HG02623 (cell line): ENCODE results near the gene OPCML.
"Not testable (repeated sequence)": the region's sequence is repeated elsewhere in the genome, so short reads cannot be mapped to it uniquely, and the experiment has no call there.

ENCODE experiments used
- ATAC-seq: cut with Tn5 transposase; IDR thresholded peaks from one replicate; pipeline ENCODE4 v1.9.1; 2021; ENCODE audit warnings: moderate library complexity; ENCODE audit not compliant: unreplicated experiment

OPCML gene

GRCh38 chr11:132430429-132431062, 1101.8 kb downstream of the OPCML start:
- ATAC-seq: no peak

GRCh38 chr11:132429685-132430084, 1102.6 kb downstream of the OPCML start:
- no peak for ATAC-seq

DNA sequence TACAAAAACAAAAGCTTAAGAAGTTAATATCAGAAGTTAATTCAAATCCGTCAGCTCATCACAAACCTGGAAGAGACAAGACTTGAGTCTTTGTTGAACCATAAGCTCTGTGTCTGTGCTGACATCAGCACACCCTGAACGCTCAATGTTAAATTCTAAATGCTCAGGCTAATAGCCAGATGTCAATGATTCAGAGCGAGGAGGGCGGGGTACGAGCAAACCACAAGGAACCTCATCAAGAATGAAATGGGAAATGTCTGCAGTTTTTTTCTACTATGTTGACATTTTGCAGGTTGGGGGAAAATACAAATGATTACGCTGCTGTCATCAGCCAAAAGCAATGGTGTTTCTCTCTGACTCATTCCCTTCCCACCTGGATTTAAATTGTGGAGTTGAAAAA, 1104.7 kb downstream of the OPCML start:
- no peak for ATAC-seq

GRCh38 chr11:132424433-132424832, 1107.9 kb downstream of the OPCML start:
- ATAC-seq: no peak

- no peak for ATAC-seq
Measured at GRCh38 chr11:132423266-132423665, 1109.0 kb downstream of the OPCML start.

DNA sequence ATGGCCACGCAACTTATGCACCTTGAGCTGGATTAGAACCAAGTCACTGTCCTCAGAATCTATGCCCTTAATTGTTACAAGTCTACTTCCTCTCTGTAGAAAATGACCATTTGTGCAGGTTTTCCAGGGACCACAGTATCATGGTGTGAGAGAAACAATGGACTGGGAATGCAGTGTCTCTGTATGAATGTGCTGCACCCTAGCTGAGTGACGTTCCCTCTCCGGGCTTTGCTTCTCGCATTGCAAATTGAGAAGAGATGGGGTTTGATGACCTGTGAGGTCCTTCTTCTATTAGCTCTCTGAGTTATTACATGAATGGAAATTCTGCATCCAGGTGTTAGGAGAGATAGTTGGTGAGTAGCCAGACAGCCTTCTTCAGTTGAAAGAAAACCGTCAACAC, 1109.6 kb downstream of the OPCML start:
- ATAC-seq: no peak

DNA sequence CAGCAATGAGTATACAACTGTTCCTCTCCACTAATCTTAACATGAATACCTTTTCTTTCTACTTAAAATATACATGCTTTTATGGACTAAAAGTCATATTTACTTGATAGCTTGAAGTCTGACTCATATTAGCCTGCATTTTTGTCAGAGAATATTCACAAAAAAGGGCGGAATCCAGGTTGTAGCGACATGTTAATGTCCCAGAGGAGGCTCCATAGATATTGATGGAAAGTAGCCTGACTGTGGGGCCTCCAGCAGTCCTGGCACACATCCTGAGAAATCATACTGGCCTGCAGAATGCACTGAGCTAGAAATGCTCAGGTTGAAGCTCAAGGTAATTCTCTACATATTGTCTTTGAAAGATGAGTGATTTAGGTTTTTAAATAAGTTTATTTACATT, 1110.7 kb downstream of the OPCML start:
- ATAC-seq: no peak

DNA sequence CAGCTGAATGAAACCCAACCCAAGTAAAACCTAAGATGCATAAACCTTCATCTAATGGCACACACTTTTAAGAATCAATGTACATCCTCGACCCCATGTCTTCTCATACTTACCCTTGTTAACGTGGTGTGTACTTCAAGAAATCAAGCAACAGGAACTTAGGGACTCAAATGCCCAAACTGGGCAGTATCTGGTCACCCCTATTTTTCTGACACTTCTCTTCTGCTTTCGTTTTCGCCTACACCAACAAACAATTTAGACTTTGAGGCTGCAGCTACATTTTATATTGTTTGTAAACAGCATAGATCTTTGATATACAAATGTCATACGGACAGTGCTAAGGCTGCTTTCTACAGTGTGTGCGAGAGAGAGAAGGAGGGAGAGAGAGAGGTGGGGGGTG, 1117.8 kb downstream of the OPCML start:
- ATAC-seq: no peak

GRCh38 chr11:132410383-132410782, 1121.9 kb downstream of the OPCML start:
- ATAC-seq: no peak

GRCh38 chr11:132409573-132410355, 1122.5 kb downstream of the OPCML start:
- ATAC-seq: no peak

DNA sequence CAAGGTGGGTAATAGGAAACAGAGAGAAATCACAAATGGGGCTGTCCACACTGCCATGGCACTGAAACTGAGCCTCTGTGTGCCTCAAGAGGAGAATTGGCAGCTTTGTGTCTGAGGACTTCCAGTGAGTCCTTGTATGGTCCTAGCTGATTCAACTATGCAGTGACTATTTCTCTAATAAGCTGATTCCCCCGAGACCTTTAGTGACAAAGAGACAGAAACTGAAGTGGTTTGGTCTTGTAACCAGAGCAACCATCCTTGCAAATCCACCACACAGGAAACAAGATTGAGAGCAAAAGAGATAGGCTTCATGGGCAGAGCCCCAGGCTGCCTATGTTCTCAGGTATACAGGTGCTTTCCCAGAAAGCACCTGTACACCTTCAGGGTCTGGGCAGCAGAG, 1123.4 kb downstream of the OPCML start:
- no peak for ATAC-seq

DNA sequence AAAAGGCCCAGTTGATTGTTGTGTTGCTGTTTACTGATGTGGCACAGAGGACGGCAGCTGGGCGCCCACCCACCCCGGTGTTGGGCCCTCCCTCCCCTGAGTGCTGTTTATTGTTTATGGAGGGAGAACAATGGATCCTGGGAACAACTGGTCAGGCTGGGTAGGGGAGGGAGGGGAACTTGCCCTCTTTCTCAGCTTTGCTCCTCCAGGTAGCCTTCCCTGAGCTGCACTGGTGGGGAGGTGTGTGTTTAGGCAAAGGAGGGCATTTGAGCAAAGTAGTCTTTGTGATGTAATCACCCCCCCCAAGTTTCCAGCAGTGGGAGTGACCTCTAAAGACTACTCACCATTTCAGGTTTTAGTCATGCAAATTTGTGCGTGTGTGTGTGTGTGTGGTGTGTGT, 1126.6 kb downstream of the OPCML start:
- no peak for ATAC-seq

GRCh38 chr11:132402071-132402684, 1130.1 kb downstream of the OPCML start:
- ATAC-seq: peak; percentile 64

- no peak for ATAC-seq
Measured at GRCh38 chr11:132396318-132396717, 1136.0 kb downstream of the OPCML start.

DNA sequence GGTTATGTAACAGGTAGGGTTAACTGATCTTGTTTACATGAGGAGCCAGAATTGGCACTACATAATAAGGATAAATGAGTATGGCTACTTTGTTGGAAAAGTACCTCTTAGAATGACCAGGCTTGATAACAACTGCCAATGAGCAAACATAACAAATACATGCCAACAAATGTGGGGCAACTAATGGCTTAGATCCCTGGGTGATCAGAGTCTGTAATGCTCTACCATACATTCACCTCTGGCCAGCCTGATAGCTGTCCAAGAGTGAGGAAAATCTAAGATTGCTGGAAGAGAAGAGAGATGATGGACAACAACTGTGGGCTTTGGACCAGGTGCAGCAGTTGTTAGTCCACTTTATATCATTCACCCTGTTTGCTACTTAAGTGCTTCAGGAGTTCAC, 1136.9 kb downstream of the OPCML start:
- no peak for ATAC-seq

- ATAC-seq: no peak
Measured at GRCh38 chr11:132379540-132379939, 1152.8 kb downstream of the OPCML start.

DNA sequence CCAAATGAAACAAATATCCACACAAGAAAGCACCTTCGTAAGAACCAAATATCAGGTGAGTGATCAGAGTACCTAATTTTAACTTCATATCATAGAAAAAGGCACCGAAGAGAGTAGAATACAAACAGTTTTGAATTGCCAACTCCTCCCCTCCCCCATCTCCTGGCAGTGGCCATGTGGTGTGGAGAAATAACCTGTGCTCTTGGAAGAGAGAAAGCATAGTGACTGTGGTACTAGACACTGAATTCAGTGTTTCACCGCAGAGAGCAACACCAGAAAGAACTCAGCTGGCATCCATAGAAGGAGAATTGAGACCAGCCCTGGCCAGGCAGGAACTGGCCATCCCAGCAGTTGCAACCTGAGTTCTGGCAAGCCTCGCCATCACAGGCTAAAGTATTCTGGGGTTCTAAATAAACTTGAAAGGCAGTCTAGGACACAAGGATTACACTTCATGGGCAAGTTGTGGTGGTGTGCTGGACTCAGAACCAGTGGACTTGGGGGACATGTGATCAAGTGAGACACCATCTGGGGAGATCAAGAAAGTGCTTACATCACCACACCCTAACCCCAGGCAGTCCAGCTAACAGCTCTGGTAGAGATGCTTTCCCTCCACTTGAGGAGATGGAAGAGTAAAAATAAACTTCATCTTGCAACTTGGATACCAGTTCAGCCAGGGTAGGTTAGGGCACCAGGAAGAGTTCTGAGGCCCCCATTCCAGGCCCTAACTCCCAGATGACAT, 1158.7 kb downstream of the OPCML start:
- ATAC-seq: no peak

DNA sequence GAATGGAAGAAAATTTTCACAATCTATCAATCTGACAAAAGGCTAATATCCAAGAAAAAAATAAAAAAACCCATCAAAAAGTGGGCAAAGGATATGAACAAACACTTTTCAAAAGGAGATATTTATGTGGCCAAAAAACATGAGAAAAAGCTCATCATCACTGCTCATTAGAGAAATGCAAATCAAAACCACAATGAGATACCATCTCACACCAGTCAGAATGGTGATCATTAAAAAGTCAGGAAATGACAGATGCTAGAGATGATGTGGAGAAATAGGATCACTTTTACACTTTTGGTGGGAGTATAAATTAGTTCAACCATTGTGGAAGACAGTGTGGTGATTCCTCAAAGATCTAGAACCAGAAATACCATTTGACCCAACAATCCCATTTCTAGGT, 1162.2 kb downstream of the OPCML start:
- not testable (repeated sequence) for ATAC-seq

GRCh38 chr11:132367293-132367692, 1165.0 kb downstream of the OPCML start:
- ATAC-seq: no peak

GRCh38 chr11:132365650-132366049, 1166.7 kb downstream of the OPCML start:
- ATAC-seq: no peak
